NB4 (cell line): ENCODE results near the gene AUTS2.

Source experiments
- DNase-seq: peaks from one replicate; pipeline ENCODE4 v3.0.0; 2010; ENCODE audit warnings: low read depth
- H3K4me3 ChIP-seq: one replicate; pipeline ENCODE4 v1.5.1; 2011; ENCODE audit warnings: mild to moderate bottlenecking, low read depth, low read length, moderate library complexity
- MYC ChIP-seq: IDR thresholded peaks from 2 replicates; pipeline ENCODE4 v1.6.1; 2011; ENCODE audit warnings: low read depth, low read length
- POLR2A ChIP-seq: IDR thresholded peaks from 2 replicates; pipeline ENCODE4 v1.6.1; 2011; ENCODE audit warnings: mild to moderate bottlenecking; ENCODE audit not compliant: insufficient read length; ENCODE audit errors: extremely low read depth
- TF ChIP-seq, protein P1 (sequence below): IDR thresholded peaks from 2 replicates; pipeline ENCODE4 v1.6.1; 2011; ENCODE audit warnings: low read depth, low read length
- TF ChIP-seq, protein P2 (sequence below): IDR thresholded peaks from one replicate; pipeline ENCODE4 v1.5.1; 2012; ENCODE audit warnings: low read depth, low read length

The AUTS2 gene

GRCh38 chr7:69928621-69929020 is 330.3 kb downstream of the AUTS2 start:
- DNase-seq = no peak
- no peak overlapping the region for H3K4me3 ChIP-seq
- TF ChIP-seq POLR2A = no peak
- TF ChIP-seq, protein P1, sequence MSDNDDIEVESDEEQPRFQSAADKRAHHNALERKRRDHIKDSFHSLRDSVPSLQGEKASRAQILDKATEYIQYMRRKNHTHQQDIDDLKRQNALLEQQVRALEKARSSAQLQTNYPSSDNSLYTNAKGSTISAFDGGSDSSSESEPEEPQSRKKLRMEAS = no peak
- TF ChIP-seq, protein P2, sequence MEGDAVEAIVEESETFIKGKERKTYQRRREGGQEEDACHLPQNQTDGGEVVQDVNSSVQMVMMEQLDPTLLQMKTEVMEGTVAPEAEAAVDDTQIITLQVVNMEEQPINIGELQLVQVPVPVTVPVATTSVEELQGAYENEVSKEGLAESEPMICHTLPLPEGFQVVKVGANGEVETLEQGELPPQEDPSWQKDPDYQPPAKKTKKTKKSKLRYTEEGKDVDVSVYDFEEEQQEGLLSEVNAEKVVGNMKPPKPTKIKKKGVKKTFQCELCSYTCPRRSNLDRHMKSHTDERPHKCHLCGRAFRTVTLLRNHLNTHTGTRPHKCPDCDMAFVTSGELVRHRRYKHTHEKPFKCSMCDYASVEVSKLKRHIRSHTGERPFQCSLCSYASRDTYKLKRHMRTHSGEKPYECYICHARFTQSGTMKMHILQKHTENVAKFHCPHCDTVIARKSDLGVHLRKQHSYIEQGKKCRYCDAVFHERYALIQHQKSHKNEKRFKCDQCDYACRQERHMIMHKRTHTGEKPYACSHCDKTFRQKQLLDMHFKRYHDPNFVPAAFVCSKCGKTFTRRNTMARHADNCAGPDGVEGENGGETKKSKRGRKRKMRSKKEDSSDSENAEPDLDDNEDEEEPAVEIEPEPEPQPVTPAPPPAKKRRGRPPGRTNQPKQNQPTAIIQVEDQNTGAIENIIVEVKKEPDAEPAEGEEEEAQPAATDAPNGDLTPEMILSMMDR = no peak
- TF ChIP-seq MYC = no peak

DNA sequence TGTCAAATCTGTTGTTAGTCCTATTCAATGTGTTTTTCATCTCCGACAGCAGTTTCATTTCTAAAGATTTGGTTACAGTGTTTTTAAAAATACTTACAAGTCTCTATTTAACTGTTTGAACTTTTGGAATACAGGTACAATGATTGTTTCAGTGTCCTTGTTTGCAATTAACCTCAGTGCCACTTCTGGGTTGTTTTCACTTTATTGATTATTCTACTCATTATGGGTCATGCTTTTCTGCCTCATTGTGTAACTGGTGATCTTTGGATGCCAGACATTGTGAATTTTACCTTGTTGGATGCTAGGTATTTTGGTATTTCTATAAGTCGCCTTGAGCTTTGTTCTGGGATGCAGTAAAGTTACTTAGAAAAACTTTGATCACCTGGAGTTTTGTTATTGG is 331.3 kb downstream of the AUTS2 start:
- TF ChIP-seq POLR2A (no peak), MYC (no peak)
- TF ChIP-seq, protein P1 = no peak
- TF ChIP-seq, protein P2 = no peak
- no peak for DNase-seq

DNA sequence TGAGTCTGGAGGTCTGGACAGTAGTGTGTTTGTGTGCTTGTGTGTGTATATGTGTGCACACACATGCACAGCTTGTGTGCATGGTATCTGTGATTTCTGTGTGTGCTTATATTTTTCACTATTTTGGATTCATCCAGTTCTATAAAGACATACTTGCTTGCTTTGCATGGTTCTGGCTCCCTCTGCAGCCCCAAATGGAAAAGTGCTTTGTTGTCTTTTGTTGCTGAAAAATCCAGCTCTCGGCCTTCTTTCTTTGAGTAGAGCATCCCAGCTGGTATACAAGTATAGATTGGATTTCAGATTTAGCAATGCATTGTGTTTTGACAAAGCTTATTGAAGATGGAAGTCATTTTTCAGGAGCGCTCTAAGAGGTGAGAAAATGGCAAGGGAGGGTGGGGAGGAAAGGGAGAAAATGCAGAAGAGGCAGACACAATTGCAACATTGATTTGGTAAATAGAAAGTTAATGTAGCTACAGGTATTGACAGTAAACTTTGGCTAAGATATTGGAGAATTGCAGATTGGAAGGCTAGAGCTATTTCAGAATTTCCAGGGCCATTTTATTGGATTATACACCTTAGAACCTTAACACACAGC is 333.9 kb downstream of the AUTS2 start:
- H3K4me3 ChIP-seq = no peak overlapping the region
- DNase-seq = peak; percentile 54
- no peak for TF ChIP-seq MYC
- TF ChIP-seq, protein P2 = peak; percentile 62

More for the DNA sequence above, 331.3 kb downstream of the AUTS2 start:
- H3K4me3 ChIP-seq = no peak overlapping the region

GRCh38 chr7:69934144-69934903 is 336.0 kb downstream of the AUTS2 start:
- DNase-seq = no peak
- TF ChIP-seq POLR2A (no peak), MYC (no peak)
- TF ChIP-seq, protein P2 = no peak
- TF ChIP-seq, protein P1 = no peak
- H3K4me3 ChIP-seq = no peak overlapping the region

DNA sequence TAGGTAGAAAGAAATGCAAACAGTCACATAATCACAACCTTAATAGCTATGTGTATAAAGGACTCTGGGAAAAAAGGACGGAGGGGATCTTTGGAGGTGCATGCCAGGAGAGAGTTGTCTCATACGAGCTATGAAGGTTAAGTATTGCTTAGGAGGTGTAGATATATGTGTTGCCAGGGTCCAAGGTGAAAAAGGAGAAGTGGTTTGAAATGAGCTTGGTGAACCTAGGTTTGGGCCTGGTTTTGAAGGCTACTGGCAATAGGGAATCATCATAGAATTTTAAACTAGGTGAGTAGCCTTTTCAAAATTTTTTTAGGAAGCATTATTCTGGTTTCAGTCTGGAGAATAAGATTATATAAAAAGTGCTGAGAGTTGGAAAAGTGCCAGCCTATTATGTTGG is 336.8 kb downstream of the AUTS2 start:
- H3K4me3 ChIP-seq = no peak overlapping the region
- no peak for TF ChIP-seq POLR2A
- TF ChIP-seq MYC = no peak
- TF ChIP-seq, protein P2 = no peak
- TF ChIP-seq, protein P1 = no peak
- peak; percentile 19 for DNase-seq
